HG03139 (cell line): ENCODE results near the gene CASP4.
A peak's percentile ranks its signal among the peaks of the same experiment; 100 is the strongest.
"Not testable (repeated sequence)": the region's sequence is repeated elsewhere in the genome, so short reads cannot be mapped to it uniquely, and the experiment has no call there.

Experiments
- ATAC-seq: cut with Tn5 transposase; IDR thresholded peaks from one replicate; pipeline ENCODE4 v1.9.1; 2021; ENCODE audit not compliant: unreplicated experiment

CASP4 gene

GRCh38 chr11:104957280-104957679 lies 11.1 kb downstream of the CASP4 start:
- no peak for ATAC-seq

DNA sequence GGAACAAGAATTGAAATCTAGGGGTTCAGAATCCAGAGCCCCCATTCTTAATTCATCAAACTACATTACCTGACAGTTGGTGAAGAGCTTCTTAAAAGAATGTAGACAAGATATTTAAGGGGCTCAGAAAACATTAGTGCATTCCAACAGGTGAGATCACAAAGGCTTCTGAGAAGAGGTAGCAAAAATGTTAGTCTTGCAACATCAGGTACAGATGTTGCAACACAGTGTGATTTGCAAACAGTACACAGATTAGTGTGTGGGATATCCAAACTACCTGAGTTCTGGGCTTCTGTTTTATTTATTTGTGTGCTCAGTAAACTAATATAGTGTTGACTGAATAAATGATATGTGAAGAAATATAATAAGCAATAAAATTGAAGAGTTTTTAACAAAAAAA lies 11.8 kb downstream of the CASP4 start:
- ATAC-seq, result no peak

DNA sequence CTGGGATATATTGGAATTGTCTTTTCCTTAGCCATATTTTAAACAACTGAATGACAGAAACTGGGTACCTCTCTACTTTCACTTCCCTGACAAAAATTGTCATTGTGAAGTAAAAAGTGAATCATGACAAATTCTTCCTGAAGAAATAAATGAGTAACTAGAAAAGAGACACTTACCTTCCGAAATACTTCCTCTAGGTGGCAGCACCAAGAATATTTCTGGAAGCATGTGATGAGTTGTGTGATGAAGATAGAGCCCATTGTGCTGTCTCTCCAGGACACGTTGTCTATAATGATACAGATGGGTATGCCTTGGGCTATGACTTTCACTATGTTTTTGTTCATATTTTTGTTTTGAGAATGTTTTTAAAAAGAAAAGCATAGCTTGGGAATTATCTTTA lies 21.5 kb downstream of the CASP4 start:
- ATAC-seq, result peak; percentile 94

- ATAC-seq, result no peak
Measured at GRCh38 chr11:104944076-104944475, 24.3 kb downstream of the CASP4 start.

- ATAC-seq, result no peak
Measured at GRCh38 chr11:104943561-104943960, 24.8 kb downstream of the CASP4 start.

DNA sequence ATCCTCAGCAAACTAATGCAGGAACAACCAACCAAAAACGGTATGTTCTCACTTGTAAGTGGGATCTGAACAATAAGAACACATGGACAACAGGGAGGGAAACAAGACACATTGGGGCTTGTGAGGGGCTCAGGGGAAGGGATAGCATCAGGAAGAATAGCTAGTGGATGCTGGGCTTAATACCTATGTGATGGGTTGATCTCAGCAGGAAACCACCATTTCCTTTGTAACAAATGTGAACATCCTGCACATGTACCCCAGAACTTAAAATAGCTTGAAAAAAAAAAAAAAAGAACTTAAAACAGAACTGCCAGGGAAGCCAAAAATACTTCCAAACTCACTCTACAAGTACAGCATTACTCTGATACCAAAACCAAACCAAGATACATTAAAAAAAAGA lies 33.8 kb downstream of the CASP4 start:
- no peak for ATAC-seq

DNA sequence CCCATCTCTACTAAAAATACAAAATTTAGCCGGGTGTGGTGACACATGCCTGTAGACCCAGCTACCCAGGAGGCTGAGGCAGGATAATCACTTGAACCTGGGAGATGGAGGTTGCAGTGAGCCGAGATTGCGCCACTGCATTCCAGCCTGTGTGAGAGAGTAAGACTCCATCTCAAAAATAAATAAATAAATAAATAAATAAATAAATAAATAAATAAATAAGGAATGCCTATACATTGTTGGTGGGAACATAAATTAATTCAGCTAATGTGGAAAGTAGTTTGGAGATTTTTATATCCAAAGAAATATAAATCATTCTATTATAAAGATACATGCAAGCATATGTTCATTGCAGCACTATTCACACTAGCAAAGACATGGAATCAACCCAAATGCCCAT lies 34.3 kb downstream of the CASP4 start:
- ATAC-seq, result not testable (repeated sequence)

DNA sequence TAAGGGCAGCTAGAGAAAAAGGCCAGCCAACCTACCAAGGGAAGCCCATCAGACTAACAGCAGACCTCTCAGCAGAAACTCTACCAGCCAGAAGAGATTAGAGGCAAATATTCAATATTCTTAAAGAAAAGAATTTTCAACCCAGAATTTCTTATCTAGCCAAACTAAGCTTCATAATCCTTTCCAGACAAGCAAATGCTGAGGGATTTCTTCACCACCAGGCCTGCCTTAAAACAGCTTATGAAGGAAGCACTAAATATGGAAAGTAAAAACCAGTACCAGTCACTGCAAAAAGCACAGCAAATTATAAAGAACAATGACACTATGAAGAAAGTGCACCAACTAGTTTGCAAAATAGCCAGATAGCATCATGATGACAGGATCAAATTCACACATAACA lies 39.6 kb downstream of the CASP4 start:
- ATAC-seq, result no peak

DNA sequence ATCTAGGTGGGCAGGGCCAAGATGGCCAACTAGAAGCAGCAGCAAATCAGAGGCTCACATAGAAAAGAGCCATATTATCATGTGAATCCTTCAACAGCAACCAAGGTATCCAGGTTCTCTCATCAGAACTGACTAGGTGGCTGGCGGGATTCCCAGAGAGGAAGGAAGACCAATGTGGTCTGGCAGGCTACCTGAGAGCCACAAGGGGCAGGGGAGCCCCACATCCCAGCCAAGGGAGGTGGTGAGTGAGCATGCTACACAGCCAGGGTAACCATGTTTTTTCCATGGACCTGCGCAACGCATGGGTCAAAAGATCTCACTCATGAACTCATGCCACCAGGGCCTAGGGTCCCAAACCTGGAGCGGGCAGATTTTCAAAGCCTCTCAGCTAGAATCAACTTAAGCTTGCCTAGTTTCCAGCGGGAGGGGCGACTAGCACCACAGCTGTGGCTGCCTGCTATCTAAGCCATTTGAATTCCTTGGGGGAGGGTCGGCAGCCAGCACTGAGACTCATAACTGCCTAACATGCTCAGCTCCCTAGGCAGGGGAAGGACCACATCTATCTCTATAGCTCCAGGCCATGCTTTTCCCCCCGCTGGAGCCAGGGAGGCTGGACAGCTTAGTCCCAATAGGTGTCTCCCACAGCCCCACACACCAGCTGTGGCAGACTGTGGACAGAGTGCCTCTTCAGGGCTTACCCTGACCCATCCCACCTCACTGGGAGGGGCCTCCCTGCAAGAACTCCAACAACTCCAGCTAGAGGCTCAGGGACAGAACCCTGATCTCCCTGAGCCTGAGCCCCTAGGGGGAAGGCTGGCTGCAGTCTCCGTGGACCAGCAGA lies 41.4 kb downstream of the CASP4 start:
- no peak for ATAC-seq

- no peak for ATAC-seq
Measured at GRCh38 chr11:104925850-104926249, 42.5 kb downstream of the CASP4 start.

DNA sequence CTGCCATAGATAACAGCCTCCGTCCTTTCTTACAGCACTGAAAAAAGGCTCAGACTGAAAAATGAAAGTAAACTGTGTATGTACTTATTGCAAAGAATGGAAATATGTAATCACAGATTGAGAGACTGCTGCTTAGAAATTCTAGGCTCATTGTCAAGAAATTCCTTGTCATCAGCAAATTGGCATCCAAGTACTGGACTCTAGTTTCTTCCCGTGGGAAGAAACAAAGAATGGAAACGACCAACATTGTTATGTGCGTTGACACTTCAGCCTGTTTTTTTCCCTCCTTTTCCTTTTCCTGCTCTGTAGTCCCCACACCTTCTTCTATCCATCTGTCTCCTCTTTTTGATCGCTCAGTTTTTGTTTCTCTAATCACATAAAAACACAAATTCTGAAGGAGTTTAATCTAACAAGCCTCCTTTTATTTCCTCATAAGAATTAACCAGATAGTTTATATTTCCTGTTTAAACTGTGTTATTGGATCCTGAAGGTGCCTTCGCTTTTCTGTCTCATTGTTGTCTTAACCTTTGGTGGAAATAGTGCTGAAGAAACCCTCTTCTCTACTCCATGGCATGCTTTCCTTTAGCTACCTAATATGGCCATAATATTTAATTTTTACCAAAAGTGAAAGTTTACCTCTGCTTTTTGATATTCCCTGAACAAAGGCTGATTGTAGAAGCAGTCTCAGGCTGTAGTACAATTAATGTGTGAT lies 50.1 kb downstream of the CASP4 start:
- ATAC-seq, result no peak

- no peak for ATAC-seq
Measured at GRCh38 chr11:104917271-104918112, 50.9 kb downstream of the CASP4 start.

DNA sequence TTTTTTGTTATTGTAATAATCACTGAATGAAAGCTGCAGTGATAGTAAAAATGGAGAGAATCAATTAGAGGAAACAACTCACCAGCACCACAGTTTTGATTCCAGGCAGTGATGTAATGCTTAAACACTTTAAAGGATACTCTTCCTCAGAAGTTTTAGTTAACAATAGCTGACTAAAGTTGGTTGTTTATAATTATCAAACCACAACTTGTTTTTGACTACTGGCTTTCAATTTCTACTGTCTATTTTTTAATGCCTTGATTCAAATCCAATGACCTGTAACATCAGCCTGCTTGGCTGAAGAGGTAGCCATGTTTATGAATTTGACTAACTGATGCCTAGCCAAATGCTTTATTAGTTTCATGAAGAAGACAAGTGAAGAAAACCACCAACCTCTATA lies 51.9 kb downstream of the CASP4 start:
- no peak for ATAC-seq

DNA sequence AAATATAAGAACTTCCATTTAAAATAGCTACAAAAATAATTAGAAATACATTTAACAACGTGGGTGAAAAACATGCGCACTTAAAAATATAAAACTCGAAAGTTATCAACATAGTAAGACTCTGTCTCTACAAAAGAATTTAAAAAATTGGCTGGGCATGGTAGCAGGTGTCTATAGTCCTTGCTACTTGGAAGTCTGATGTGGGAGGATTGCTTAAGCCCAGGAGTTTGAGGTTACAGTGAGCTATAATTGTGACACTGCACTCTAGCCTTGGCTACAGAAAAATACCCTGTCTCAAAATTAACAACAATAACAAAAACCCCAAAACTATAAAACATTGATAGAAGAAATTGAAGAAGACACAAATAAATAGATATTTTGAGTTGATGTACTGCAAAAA lies 56.3 kb downstream of the CASP4 start:
- no peak for ATAC-seq

DNA sequence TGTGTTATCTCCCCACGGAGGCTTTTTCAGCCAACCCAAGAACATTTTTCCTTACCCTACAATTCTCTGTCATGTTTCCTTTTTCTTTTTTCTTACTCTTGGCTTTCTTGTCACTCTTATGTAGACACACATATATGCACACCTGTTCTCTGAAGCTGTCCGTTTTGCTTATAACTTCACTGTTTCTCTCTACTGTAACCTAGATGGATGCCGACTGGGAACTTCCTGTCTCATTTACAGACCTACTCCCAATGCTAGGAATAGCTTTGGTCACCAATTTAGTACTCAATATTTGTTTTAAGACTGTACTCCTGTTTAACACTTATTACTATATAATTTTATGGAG lies 60.2 kb downstream of the CASP4 start:
- ATAC-seq, result no peak

DNA sequence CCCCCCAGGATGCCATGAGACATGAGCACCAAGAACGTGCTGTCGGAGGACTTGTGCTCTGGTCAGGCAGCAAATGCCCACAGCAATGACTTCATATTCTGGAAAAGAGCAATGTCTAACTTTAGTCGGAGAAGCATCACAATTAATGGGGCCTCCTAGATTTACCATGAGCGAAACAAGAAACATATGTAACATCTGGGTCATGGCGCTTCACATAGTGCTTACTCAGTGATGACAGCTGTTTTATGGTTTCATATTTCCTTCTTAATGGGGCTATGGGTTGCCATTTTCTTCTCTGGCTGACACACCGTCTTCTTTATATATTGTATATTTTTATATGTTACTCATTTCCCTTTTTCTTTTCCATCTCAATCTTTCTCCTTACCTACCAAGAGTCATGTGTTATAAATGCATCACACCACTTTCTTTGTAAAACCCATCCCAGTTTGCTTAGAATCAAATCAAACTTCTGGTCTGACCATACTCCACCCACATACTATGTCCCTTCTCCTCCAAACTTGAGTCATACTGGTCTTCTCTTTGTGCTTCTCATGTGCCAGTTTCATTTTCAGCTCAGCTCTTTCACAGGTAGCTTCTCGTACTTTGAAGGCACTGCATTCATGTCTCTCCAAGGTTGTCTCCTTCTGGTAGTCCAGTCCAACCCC lies 60.7 kb downstream of the CASP4 start:
- peak; percentile 57 for ATAC-seq

DNA sequence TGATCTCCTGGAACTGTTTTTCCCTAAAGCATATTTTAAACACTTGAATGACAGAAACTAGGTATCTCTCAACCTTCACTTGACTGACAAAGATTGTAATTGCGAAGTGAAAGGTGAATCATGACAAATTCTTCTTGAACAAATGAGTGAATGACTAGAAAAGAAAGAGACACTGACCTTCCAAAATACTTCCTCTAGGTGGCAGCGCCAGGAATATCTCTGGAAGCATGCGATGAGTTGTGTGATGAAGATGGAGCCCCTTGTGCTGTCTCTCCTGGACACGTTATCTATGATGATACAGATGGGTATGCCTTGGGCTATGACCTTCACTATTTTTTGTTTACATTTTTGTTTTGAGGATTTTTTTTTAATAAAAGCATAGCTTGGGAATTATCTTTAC lies 63.1 kb downstream of the CASP4 start:
- ATAC-seq, result no peak

DNA sequence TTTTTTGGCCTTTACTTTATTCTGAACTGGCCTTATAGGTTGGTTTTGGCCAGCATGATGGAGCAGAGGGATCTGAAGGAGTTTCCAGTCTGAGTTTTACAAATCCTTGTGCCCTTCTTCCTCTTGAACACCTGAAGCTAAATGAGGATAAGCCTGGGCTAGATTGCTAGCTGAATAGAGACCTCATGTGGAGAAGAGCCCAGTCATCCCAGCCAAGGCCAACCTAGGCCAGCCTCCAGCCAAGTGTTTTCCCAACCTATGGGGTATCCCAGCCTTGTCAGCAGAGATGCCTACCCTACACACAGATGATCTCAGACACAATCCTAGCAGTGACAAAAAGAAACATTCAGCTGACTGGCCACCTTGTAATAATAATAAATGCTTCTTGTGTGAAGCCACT lies 69.1 kb downstream of the CASP4 start:
- no peak for ATAC-seq

DNA sequence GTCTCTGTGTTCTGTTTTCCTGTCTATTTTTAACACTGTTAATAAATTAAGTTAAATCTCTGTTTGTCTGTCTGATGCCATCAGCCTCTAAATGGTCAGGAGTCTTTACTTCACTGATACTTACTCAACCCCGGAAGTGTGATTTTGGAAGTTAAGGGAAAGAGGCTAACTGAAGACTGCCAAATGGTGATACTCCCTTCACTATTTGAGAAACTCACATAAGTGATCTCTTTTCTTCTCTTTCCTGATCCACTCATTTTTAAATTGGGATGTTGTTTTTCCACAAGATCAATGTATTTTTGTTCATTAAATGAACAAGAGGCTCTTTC lies 69.7 kb downstream of the CASP4 start:
- no peak for ATAC-seq

DNA sequence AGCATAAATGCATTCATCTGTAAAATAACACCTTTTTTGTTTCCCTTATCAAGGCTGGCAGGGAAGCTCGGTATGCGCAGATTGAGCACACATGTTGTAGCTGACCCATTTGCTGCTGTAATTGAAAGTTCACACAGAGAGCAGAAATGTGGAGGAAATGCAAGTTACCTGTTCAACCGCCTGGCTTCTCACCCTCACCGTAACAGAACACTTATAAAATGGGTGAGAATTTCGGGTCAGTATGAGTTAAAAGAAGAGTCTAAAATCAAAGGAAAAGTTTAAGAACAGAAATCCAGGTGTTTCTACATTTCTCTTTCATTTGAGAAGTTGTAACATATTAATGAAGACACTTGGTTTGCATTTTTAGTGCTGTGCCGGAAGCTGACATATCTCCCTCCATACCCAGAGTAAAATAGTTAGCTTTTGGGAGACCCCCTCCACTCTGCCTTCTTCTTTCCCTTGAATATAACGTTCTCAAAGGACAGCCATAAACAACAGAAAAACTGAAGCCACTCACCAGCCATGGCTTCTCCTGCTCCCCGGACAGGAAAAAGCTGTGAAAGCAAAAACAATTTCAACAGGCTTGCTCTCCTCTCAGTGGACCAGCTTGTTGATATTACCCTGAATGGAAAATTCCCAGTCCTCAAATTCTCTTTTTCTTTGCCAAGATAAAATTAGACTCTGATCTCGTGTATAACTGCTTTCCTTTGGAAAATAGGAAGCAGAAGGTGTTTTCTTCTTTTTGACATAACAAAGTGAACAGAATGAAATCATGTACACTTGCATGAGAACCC lies 70.3 kb downstream of the CASP4 start, which contains the start of gene CASP12:
Gene CASP12 (minus strand): TSS at position 570 of the 794 bp plus-strand sequence.
- no peak for ATAC-seq
